ES-I3 (cell line): ENCODE results near the gene KDM1B.
"Not testable (repeated sequence)": the region's sequence is repeated elsewhere in the genome, so short reads cannot be mapped to it uniquely, and the experiment has no call there.

ENCODE experiments used
- H3K36me3 ChIP-seq: 2 replicates; pipeline ENCODE4 v1.6.1; 2013; ENCODE audit warnings: mild to moderate bottlenecking, low read length, control low read depth, moderate library complexity; ENCODE audit not compliant: insufficient read depth
- H3K4me1 ChIP-seq: 2 replicates; pipeline ENCODE4 v1.6.1; 2013; ENCODE audit warnings: mild to moderate bottlenecking, control low read depth, low read length; ENCODE audit not compliant: insufficient read depth
- H3K9ac ChIP-seq: 2 replicates; pipeline ENCODE4 v1.6.1; 2013; ENCODE audit warnings: low read depth, mild to moderate bottlenecking, low read length, moderate library complexity
- H3K9me3 ChIP-seq: 2 replicates; pipeline ENCODE4 v1.6.1; 2013; ENCODE audit warnings: mild to moderate bottlenecking, low read length, moderate library complexity; ENCODE audit not compliant: control insufficient read depth, insufficient read depth

Gene KDM1B

GRCh38 chr6:18165751-18166150 lies 10.5 kb downstream of the KDM1B start:
- Histone ChIP-seq H3K36me3 (no peaks in the 10 kb centered on the region; the same call in 1 of the 2 replicates), H3K4me1 (no peaks in the 10 kb centered on the region), H3K9me3 (0 out of 2 replicates have a peak, but pooled peaks cover 5% of the 10 kb centered on the region), H3K9ac (no peak overlapping the region)

GRCh38 chr6:18166312-18167036 lies 11.3 kb downstream of the KDM1B start:
- no peaks in the 10 kb centered on the region for H3K4me1 ChIP-seq
- no peaks in the 10 kb centered on the region; the same call in 1 of the 2 replicates for H3K36me3 ChIP-seq
- 0 out of 2 replicates have a peak, but pooled peaks cover 5% of the 10 kb centered on the region for H3K9me3 ChIP-seq
- H3K9ac ChIP-seq = no peak overlapping the region

- H3K9me3 ChIP-seq = 0 out of 2 replicates have a peak, but pooled peaks cover 5% of the 10 kb centered on the region
- no peak overlapping the region for H3K9ac ChIP-seq
- no peaks in the 10 kb centered on the region; the same call in 1 of the 2 replicates for H3K36me3 ChIP-seq
- no peaks in the 10 kb centered on the region for H3K4me1 ChIP-seq
Measured at GRCh38 chr6:18168264-18168663, 13.0 kb downstream of the KDM1B start.

- 0 out of 2 replicates have a peak, but pooled peaks cover 5% of the 10 kb centered on the region for H3K9me3 ChIP-seq
- H3K4me1 ChIP-seq = no peaks in the 10 kb centered on the region
- H3K36me3 ChIP-seq = no peaks in the 10 kb centered on the region; the same call in 1 of the 2 replicates
- no peak overlapping the region for H3K9ac ChIP-seq
Measured at GRCh38 chr6:18171871-18172270, 16.6 kb downstream of the KDM1B start.

- not testable (repeated sequence) for H3K36me3 ChIP-seq, H3K4me1 ChIP-seq, H3K9ac ChIP-seq, H3K9me3 ChIP-seq
Measured at GRCh38 chr6:18176198-18176597, 21.0 kb downstream of the KDM1B start.

- H3K4me1 ChIP-seq = peaks cover 4% of the 10 kb centered on the region; the same call in 1 of the 2 replicates
- H3K9me3 ChIP-seq = no peaks in the 10 kb centered on the region
- no peaks in the 10 kb centered on the region for H3K36me3 ChIP-seq
- H3K9ac ChIP-seq = no peak overlapping the region
Measured at GRCh38 chr6:18177286-18177965, 22.2 kb downstream of the KDM1B start.

GRCh38 chr6:18178960-18179615 lies 23.9 kb downstream of the KDM1B start:
- Histone ChIP-seq H3K36me3 (no peaks in the 10 kb centered on the region), H3K9ac (no peak overlapping the region), H3K4me1 (peaks cover 4% of the 10 kb centered on the region; the same call in 1 of the 2 replicates), H3K9me3 (no peaks in the 10 kb centered on the region)

- Histone ChIP-seq H3K9me3 (no peaks in the 10 kb centered on the region), H3K9ac (no peak overlapping the region), H3K4me1 (peaks cover 4% of the 10 kb centered on the region; the same call in 1 of the 2 replicates), H3K36me3 (no peaks in the 10 kb centered on the region)
Measured at GRCh38 chr6:18179770-18180356, 24.6 kb downstream of the KDM1B start.

- H3K9me3 ChIP-seq = no peaks in the 10 kb centered on the region
- no peak overlapping the region for H3K9ac ChIP-seq
- no peaks in the 10 kb centered on the region for H3K36me3 ChIP-seq
- peaks cover 25% of the 10 kb centered on the region for H3K4me1 ChIP-seq
Measured at GRCh38 chr6:18182568-18182967, 27.3 kb downstream of the KDM1B start.

GRCh38 chr6:18183766-18184165 lies 28.5 kb downstream of the KDM1B start:
- Histone ChIP-seq H3K9ac (no peak overlapping the region), H3K36me3 (no peaks in the 10 kb centered on the region), H3K4me1 (peaks cover 25% of the 10 kb centered on the region), H3K9me3 (no peaks in the 10 kb centered on the region)

- no peaks in the 10 kb centered on the region for H3K9me3 ChIP-seq
Measured at GRCh38 chr6:18185624-18186023, 30.4 kb downstream of the KDM1B start.

GRCh38 chr6:18186033-18186432 lies 30.8 kb downstream of the KDM1B start:
- Histone ChIP-seq H3K9me3 (no peaks in the 10 kb centered on the region), H3K36me3 (no peaks in the 10 kb centered on the region), H3K4me1 (peaks cover 25% of the 10 kb centered on the region), H3K9ac (no peak overlapping the region)

More at GRCh38 chr6:18185624-18186023, 30.4 kb downstream of the KDM1B start:
- no peaks in the 10 kb centered on the region for H3K36me3 ChIP-seq
- peaks cover 25% of the 10 kb centered on the region for H3K4me1 ChIP-seq
- no peak overlapping the region for H3K9ac ChIP-seq

- Histone ChIP-seq H3K9ac (no peak overlapping the region), H3K4me1 (peaks cover 25% of the 10 kb centered on the region), H3K36me3 (no peaks in the 10 kb centered on the region), H3K9me3 (no peaks in the 10 kb centered on the region)
Measured at GRCh38 chr6:18186540-18187250, 31.5 kb downstream of the KDM1B start.

- H3K9me3 ChIP-seq = no peaks in the 10 kb centered on the region
- no peak overlapping the region for H3K9ac ChIP-seq
- H3K36me3 ChIP-seq = no peaks in the 10 kb centered on the region
- H3K4me1 ChIP-seq = peaks cover 21% of the 10 kb centered on the region
Measured at GRCh38 chr6:18187701-18188100, 32.5 kb downstream of the KDM1B start.
